Activated CD4-positive, CD25-positive, alpha-beta regulatory T cell treated with anti-CD3 and anti-CD28 coated beads, Interleukin-2, amount 50 U/mL, for 16 hours (primary cell): Measurements from ENCODE around the gene LRGUK.
"Not testable (repeated sequence)": the region's sequence is repeated elsewhere in the genome, so short reads cannot be mapped to it uniquely, and the experiment has no call there.

ENCODE experiments used
- DNase-seq: peaks from one replicate; pipeline ENCODE4 v3.0.0-alpha.2; 2020; ENCODE audit warnings: low read depth, low spot score

Gene LRGUK

GRCh38 chr7:134184767-134185166 is 57.6 kb downstream of the LRGUK start:
- DNase-seq: no peak

DNA sequence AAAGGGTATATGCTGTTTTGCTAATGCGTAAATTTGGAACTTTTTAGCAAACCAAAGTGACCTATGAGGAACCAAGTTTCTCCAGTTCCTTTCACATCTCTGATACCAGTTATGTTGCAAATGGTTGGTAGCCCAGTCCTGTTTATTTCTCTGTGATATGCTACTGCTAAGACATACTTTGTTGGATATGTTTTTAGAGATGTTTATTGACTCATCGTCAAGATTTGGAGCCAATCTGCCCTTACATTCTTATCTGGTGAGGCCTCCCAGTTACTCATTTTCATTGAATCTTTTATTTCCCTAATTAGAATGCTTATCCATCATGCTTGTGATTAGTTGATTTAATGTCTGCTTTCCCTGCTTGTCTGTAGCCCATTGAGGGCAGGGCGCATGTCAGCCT is 58.9 kb downstream of the LRGUK start:
- DNase-seq: no peak

DNA sequence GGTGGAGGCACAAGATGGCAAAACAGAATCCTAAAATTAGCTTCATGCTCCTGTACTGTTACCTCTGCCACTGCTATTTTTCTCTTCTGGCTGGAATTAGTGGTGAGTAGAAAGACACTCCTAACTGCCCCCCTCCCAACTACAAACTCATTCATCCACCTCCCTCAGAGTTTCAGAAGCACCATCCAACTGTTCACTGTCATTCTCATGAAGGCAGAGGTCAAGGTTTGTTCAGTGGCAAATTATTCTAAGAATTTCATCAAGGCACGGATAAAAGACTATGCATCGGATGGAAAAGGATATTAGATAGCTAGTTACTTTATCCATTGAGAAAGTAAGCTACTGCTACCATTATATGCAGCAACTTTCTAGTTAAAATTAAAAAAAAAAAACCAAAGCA is 59.7 kb downstream of the LRGUK start:
- no peak for DNase-seq

DNA sequence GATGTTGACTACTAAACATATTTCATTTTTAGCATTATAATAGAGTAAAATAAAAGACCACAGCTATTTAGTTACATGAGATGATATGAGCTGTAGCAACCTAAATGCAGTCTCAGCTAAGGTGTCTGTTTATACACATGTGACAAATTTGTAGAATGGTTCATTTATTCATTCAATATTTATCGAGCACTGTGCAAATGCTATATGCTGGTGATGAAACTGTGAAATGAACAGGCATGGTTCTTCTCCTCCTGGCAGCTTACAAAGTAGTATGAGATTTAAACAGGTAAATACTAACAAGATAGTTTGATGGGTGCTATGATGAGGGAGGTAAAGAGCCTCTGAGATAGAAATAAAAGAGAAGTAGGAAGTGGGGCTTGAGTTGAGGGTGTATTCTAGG is 60.8 kb downstream of the LRGUK start:
- DNase-seq: no peak

DNA sequence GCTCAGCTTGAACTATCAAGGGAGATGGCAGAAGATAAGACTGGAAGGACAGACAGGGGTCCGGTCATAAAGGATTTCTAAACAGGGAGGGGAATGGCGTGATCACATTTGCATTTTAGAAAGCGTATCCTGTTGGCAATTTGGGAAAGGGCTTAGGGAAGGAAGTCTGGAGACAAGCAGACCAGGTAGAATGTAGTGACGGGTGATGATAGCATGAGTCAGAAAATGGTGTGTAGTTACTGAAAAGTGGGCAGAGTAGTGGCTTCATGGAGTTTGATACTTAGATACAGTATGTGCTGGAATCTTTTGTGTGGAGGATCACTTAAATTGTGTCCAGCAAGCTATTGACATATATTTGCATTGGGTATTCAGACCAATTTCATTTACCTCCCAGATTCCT is 61.2 kb downstream of the LRGUK start:
- DNase-seq: no peak

GRCh38 chr7:134189559-134189958 is 62.4 kb downstream of the LRGUK start:
- DNase-seq: no peak

DNA sequence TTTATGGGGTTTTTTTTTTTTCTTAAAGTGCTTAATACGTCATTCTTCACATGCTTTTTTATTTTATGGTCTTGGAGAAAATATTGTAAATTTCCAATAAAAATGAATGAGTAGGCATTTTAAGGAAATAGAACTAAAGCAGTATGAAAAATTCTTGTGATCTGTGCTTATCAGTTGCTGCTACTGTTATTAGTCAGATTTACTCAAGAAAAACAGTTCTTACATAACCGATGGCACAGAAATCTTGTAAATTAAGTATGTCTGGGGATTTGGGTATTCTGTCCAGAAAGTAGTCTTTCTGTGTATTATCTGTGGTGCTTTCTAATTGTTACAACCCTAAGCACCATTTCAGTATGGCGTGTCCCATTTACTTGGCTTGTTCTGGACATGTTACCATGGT is 64.7 kb downstream of the LRGUK start:
- DNase-seq: no peak

GRCh38 chr7:134193240-134193639 is 66.1 kb downstream of the LRGUK start:
- no peak for DNase-seq

DNA sequence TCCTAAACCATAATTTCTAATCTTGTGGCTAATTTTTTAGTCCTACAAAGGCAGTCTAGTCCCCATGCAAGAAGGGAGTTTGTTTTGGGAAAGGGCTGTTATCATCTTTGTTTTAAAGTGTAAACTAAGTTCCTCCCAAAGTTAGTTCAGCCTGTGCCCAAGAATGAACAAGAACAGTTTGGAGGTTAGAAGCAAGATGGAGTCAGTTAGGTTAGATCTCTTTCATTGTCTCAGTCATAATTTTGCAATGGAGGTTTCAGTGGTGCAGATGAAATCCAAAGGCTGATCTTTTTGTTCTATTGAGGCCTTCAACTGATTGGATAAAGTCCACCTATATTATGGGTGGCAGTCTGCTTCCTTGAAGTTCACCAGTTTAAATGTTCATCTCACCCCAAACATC is 68.1 kb downstream of the LRGUK start:
- no peak for DNase-seq

DNA sequence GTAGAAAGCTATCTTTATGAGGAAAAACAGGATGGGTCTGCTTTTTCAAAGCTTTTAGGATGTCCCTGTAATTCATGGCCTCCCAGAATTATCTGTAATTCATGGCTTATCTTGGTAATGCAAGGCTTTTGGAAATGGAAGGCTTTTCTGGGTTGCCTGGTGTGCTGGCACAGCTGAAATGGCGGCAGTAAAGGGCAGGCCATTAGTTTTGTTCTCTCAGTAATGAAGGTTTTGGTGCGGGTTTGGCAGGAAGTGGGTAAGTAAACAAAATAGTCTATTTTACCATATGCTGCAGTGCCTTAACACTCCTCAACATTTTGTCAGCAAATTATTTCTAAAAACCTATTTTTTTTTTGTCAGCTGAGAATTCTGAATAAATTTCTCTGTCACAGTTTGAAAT is 69.3 kb downstream of the LRGUK start:
- DNase-seq: no peak

DNA sequence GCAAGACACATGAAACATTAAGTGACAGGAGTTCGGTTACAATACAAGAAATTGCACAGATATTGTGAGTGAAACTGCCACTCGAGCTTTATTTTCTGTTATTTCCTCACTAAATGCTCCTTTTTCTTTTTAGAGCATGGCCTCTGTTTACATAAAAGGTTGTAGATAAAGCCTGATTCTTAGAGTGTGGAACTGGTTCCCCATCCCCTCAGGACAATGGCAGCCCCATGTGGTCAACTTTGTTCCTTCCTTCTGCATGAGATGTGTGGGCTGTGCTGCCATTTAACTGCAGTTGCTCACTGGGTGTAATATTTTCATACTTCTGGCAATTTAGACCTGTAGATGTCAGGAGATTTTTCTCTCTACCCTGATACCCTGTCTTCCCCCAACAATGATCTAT is 70.2 kb downstream of the LRGUK start:
- no peak for DNase-seq

- no peak for DNase-seq
Observed at GRCh38 chr7:134200970-134201369, 73.8 kb downstream of the LRGUK start.

- no peak for DNase-seq
Observed at GRCh38 chr7:134201569-134202261, 74.6 kb downstream of the LRGUK start.

GRCh38 chr7:134203186-134203889 is 76.2 kb downstream of the LRGUK start:
- DNase-seq: no peak

DNA sequence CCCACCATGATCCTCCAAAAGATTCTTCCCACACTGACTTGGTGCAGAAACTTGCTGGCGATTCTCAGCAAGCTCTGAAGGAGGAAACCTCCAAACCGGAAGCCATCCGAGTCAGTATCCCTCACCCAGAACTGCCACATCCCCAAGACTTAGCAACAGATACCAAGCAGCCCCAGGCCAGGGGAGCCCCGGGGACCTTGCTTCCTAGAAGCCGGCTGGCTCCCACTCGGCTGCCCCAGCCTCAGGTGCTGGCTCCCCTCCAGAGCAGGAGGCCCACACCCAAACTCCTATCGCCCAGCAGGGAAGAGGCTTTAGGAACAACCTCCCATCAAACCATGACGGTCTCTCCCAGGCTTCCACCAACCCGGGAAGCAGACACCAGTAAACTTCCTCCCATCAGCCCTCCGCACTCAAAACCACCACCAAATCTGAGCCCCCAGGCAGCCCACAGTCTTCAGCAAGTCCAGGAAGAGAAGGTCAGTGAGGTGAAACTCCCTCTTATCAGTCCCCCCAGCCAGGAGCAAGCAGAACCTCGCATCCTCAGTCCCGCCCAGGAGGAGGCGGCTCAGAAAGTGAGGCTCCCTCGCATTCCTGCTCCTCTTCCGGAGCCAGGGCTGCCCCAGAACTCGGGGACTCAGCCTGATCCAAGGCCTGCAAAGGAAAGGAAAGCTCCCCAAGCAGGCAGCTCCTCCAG is 82.3 kb downstream of the LRGUK start:
- no peak for DNase-seq

- DNase-seq: no peak
Observed at GRCh38 chr7:134210227-134210626, 83.1 kb downstream of the LRGUK start.

DNA sequence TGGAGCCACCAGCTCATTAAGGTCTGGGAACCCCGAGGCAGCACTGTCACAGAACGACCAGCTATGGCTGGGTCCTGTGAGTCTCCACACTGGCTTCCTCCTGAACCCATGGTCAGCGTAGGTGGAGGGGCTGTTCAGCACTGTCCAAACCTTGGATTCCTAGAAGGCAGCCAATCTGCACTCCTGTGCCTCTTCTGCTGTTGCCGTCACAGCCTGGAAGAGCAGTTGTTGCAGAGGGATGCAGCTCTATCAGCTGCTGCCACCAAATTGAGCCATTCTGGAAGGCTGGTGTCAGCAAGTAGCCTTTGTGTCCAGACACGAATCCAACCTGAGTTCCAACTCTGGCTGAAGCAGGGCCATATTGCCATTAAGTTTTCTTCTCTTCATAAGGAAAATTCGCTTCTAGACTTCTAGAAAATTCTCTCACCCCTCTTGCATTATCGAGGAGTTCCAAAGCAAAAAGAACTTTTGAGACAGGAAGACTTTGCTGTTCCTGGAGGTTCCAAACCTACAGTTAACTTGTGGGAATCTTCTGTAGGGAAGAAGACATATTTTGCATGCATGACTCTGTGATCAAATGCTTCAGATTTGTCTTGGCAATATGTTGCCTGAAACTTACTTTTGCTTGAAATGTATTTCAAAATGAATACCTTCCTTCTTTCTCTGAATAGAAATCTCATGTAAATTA is 84.0 kb downstream of the LRGUK start:
- DNase-seq: no peak

GRCh38 chr7:134211817-134212216 is 84.7 kb downstream of the LRGUK start:
- no peak for DNase-seq

GRCh38 chr7:134212576-134213546 is 85.7 kb downstream of the LRGUK start:
- DNase-seq: no peak

DNA sequence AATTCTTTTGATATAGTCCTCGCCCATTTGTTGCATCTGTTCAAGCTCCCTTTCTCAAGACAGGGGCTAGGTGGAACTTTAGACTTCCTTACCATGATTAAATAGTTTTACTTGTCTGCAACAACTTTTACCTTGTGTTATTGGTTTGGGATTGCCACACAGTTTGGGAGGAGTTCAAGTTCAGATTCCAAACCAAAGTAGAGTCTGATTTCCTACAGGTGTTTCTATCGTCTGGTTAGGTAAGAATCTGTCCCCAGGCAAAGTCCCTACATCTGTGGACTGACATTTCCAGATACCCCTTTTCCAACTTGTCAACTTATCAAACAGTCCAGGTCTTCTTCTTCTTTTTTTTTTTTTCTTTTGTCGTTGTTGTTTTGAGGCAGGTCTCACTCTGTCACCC is 93.1 kb downstream of the LRGUK start:
- DNase-seq: no peak

DNA sequence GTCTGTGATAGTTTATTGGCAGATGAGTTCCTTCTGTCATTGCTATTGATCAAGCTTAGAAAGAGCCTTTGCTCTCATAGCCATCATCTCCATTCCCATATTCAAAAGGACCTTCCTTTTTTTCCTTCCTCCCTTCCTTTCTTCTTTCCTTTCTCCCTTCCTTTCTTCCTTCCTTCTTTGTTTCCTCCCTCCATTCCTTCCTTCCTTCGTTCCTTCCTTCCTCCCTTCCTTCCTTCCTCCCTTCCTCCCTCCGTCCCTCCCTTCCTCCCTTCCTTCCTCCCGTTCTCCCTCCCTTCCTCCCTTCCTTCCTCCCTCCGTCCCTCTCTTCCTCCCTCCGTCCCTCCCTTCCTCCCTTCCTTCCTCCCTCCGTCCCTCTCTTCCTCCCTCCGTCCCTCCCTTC is 104.2 kb downstream of the LRGUK start:
- not testable (repeated sequence) for DNase-seq
